ENCODE measurements around the gene ZSWIM8. TPM values are rescaled to one million over a fixed set of nuclear protein-coding genes. Genes with fewer than 3 reads are reported as not detected.
"Not testable (repeated sequence)": the region's sequence is repeated elsewhere in the genome, so short reads cannot be mapped to it uniquely, and the experiment has no call there.

Gene ZSWIM8
- polyA plus RNA-seq, 3 donors, result 79.7 to 97.8 (median 91.1) TPM

GRCh38 chr10:73773152-73773879 is 12.1 kb upstream of the ZSWIM8 start:
- no peak for DNase-seq (ENCODE audit: low read depth in 3 of 3, low spot score in 2 of 3)

GRCh38 chr10:73774637-73775036 is 10.8 kb upstream of the ZSWIM8 start:
- no peak for DNase-seq (ENCODE audit: low read depth in 3 of 3, low spot score in 2 of 3)

GRCh38 chr10:73779018-73779417 is 6.4 kb upstream of the ZSWIM8 start:
- no peak for DNase-seq (ENCODE audit: low read depth in 3 of 3, low spot score in 2 of 3)

GRCh38 chr10:73779539-73780197 is 5.7 kb upstream of the ZSWIM8 start:
- DNase-seq (ENCODE audit: low read depth in 3 of 3, low spot score in 2 of 3), result no peak

DNA sequence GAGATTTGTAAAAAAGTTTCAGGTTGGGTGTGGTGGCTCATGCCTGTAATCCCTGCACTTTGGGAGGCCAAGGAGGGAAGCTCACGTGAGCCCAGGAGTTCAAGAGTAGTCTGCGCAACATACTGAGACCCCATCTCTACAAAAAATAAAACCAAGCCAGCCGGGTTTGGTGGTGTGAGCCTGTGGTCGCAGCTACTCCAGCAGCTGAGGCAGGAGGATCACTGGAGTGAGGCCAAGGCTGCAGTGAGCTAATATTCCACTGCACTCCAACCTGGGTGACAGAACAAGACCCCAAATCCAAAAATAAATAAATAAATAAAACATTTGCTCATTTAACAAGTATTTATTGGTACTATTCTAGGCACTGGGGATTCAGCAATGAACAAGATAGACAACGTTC is 5.1 kb upstream of the ZSWIM8 start:
- no peak for DNase-seq (ENCODE audit: low read depth in 3 of 3, low spot score in 2 of 3)

DNA sequence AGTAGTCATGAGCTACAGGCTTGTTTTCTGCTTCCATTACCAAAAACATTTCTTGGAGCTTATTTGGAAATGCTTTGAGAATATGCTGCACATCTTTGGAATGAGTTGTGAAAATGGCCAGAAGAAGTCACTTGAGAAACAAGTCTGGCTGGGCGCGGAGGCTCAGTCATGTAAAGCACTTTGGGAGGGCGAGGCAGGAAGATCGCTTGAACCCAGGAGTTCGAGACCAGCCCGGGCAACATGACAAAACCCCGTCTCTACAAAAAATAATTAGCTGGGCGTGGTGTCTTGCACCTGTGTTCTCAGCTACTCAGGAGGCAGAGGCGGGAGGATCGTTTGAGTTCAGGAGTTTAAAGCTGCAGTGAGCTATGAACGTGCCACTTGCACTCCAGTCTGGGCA is 4.4 kb upstream of the ZSWIM8 start:
- no peak for DNase-seq (ENCODE audit: low read depth in 3 of 3, low spot score in 2 of 3)

GRCh38 chr10:73781548-73781878 is 3.9 kb upstream of the ZSWIM8 start:
- no peak for DNase-seq (ENCODE audit: low read depth in 3 of 3, low spot score in 2 of 3)

DNA sequence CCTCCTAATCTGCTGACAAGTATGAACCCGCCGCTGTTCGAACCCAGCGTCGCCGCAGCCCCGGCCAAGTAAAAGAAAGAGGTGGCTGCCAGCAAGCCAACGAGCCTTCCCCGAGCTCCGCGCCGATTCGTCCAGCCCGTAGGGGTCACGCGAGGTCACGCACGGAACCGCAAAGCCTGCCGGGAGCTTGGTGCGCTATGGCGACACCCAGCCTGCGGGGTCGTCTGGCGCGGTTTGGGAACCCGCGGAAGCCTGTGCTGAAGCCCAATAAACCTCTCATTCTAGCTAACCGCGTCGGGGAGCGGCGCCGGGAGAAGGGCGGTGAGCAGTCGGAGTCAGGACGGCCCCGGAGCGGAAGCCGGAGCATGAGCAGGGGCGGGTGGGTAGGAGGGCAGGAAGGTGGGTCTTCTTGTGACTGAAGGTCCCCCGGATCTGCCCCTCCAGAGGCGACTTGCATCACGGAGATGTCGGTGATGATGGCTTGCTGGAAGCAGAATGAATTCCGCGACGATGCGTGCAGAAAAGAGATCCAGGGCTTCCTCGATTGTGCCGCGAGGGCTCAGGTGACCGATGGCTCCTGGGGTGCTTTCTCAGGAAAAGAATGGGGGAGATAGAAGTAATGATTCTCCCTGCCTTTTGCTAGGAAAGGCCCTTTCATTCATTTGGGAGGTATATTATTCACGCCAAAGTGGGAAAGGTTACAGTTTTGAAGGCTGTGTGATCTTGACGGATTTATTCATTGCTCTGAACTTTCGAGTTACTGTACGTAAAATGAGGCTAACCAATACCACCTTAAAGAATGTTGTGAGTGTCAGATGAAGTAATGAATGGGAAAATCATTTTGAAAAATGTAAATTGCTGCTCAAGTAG is 3.3 kb upstream of the ZSWIM8 start, which contains the start of gene CHCHD1:
Gene CHCHD1 (plus strand): TSS at position 170 of the 870 bp plus-strand sequence. CDS start 28 bp downstream, at position 198.
- DNase-seq (ENCODE audit: low read depth in 3 of 3, low spot score in 2 of 3), result peak; percentile 81 to 86 (median 85)

DNA sequence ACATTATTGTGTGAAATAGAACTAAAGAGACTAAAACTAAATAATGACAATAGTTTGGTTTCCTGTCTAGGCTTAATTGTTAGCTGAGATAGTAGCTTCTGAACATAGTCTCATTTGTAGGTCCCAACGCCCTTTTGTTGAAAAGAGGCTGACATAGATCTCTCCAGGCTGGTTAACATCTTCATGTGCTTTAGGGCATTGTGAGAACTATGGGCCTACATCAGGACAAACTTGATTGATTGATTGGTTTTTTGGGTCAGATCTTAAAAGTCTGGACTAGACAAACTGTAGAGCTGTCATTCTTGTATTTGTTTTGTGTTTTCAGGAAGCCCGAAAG is 2.7 kb upstream of the ZSWIM8 start:
- DNase-seq (ENCODE audit: low read depth in 3 of 3, low spot score in 2 of 3), result no peak

DNA sequence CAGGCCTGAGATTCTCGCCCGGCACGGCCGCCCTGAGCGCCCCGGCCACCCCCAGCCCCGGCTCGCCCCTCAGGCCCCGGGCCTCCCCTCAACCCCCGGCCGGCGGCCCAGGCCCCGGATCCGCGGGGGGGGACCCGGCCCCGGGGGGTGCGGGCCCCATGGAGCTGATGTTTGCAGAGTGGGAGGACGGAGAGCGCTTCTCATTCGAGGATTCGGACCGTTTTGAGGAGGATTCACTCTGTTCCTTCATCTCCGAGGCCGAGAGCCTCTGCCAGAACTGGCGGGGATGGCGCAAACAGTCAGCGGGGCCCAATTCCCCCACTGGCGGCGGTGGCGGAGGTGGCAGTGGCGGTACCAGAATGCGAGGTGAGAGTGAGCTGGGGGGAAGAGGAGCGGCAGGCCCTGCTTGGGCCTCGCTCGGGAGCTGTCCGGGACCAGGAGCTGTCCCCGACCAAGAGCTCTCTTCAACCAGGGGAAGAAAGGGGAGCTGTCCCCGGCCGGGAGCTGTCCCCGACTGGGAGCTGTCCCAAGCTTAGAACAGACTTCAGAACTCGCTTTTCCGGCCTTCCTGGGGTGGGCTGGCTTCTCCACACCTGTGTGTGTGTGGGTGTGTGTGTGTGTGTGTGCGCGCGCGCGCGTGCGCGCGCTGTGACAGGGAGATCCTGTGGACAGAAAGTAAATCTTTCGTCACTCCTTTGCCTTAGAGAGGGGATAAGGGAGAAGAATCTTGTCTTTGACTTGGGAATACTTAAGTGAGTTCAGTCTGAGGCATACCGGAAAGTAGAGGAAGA is 510 bp downstream of the ZSWIM8 start:
- no peak for DNase-seq (ENCODE audit: low read depth in 3 of 3, low spot score in 2 of 3)

DNA sequence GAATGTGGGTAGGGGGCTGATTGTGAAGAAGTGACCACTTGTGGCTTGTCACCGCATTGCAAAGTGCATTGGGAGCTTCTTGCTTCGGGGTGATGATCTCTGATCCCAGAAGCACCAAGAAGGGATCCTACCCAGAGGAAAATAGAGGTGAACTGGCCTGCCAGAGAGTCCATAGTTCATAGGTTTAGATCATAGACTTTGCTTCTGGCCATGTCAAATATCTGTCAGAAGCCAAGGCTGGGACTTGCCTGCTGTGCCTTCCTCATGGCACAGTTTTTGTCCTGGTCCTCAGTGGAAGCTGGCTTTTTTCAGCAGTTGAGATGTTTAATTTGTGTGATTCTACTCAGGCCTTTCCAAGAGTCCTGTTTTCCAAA is 1.1 kb downstream of the ZSWIM8 start:
- no peak for DNase-seq (ENCODE audit: low read depth in 3 of 3, low spot score in 2 of 3)

GRCh38 chr10:73787031-73787800 is 1.8 kb downstream of the ZSWIM8 start:
- not testable (repeated sequence) for DNase-seq (ENCODE audit: low read depth in 3 of 3, low spot score in 2 of 3)

GRCh38 chr10:73788864-73789658 is 3.7 kb downstream of the ZSWIM8 start:
- no peak for DNase-seq (ENCODE audit: low read depth in 3 of 3, low spot score in 2 of 3)

GRCh38 chr10:73789659-73790055 is 4.3 kb downstream of the ZSWIM8 start:
- no peak for DNase-seq (ENCODE audit: low read depth in 3 of 3, low spot score in 2 of 3)

GRCh38 chr10:73790886-73791625 is 5.7 kb downstream of the ZSWIM8 start:
- no peak for DNase-seq (ENCODE audit: low read depth in 3 of 3, low spot score in 2 of 3)

- DNase-seq (ENCODE audit: low read depth in 3 of 3, low spot score in 2 of 3), result no peak
Measured at GRCh38 chr10:73791871-73792400, 6.5 kb downstream of the ZSWIM8 start.

GRCh38 chr10:73793456-73793855 is 8.1 kb downstream of the ZSWIM8 start:
- no peak for DNase-seq (ENCODE audit: low read depth in 3 of 3, low spot score in 2 of 3)

DNA sequence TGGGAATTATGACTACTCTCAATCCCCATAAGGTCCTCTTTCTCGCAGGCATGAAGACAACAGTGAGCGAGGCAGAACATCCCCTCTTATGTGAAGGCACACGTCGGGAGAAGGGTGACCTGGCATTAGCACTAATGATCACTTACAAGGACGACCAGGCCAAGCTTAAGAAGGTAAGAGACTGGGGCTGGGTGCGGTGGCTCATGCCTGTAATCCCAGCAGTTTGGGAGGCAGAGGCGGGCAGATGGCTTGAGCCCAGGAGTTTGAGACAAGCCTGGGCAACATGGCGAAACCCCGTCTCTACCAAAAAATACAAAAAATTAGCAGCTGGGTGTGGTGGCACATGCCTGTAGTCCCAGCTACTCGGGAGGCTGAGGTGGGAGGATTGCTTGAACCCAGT is 10.1 kb downstream of the ZSWIM8 start:
- not testable (repeated sequence) for DNase-seq (ENCODE audit: low read depth in 3 of 3, low spot score in 2 of 3)

Measured in right renal cortex interstitium (tissue), 3 donors.